GM23248 (cell line): ENCODE data around the gene MC1R.
"Not testable (repeated sequence)": the region's sequence is repeated elsewhere in the genome, so short reads cannot be mapped to it uniquely, and the experiment has no call there.

Source experiments
- EZH2 ChIP-seq: fragments of 200-600 bp; sonication (generic); IDR thresholded peaks from 2 replicates; pipeline ENCODE4 v1.6.1; 2018; ENCODE audit warnings: antibody characterized with exemption, mild to moderate bottlenecking; ENCODE audit not compliant: insufficient read depth, poor library complexity, severe bottlenecking
- EZH2phosphoT487 ChIP-seq: fragments of 200-600 bp; sonication (generic); IDR thresholded peaks from 2 replicates; pipeline ENCODE4 v1.6.1; 2018; ENCODE audit warnings: antibody characterized with exemption, moderate library complexity, mild to moderate bottlenecking, low read depth; ENCODE audit not compliant: insufficient read depth

DNA sequence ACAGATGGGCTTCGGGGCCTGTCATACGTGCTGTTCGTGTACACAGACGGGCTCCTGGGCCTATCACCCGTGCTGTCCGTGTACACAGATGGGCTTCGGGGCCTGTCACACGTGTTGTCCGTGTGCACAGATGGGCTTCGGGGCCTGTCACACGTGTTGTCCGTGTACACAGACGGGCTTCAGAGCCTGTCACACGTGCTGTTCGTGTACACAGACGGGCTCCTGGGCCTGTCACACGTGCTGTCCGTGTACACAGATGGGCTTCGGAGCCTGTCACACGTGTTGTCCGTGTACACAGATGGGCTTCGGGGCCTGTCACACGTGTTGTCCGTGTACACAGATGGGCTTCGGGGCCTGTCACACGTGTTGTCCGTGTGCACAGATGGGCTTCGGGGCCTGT, 39.5 kb upstream of the MC1R start:
- TF ChIP-seq EZH2phosphoT487, EZH2: not testable (repeated sequence)
